Measurements from ENCODE around the gene CCDC33.

Gene CCDC33

DNA sequence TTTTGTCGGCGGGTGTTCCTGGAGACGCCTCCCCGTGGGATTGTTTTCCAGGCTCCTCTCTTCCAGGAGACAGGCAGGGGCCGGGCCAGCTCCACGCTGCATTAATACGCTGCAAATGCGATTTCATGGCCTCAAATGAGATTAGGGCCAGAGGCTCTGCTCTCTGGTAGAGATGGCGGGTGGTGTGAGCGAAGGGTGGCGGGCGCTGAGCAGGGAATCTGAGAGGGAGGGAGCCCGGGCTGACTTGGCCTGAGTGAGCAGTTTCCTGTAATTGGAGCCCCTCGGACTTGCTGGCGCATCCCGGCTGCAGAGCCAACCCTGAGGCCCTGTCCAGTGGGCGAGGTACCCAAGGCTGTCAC is 7.4 kb upstream of the CCDC33 start:
- WGBS (ENCODE audit: extremely low coverage, insufficient coverage, low lambda C conversion rate): no CpG with 5 or more reads among the region's 17 CpGs
- Histone ChIP-seq H3K79me2 (ENCODE audit: control insufficient read depth, insufficient read depth, low read length) (no peaks in the 10 kb centered on the region), H3K23ac (ENCODE audit: low read length) (no peak overlapping the region), H3K4ac (ENCODE audit: low read depth, low read length) (no peak overlapping the region), H3K9ac (ENCODE audit: low read length) (no peak overlapping the region), H3K18ac (ENCODE audit: low read length) (no peak overlapping the region), H3K79me1 (ENCODE audit: low read length) (no peaks in the 10 kb centered on the region), H4K8ac (ENCODE audit: low read depth, low read length) (no peak overlapping the region), H2BK120ac (ENCODE audit: low read depth, low read length) (no peak overlapping the region), H3K4me2 (ENCODE audit: low read length) (no peak overlapping the region), H3K27me3 (ENCODE audit: insufficient read depth, low read length, poor library complexity) (peaks cover 2% of the 10 kb centered on the region), H3K36me3 (ENCODE audit: control insufficient read depth, insufficient read depth, low read length) (no peaks in the 10 kb centered on the region), H3K4me1 (ENCODE audit: control insufficient read depth, low read depth, low read length) (peaks cover 11% of the 10 kb centered on the region), H3K56ac (ENCODE audit: low read length) (no peak overlapping the region), H2BK15ac (replicated peaks; ENCODE audit: low read depth) (no peak overlapping the region), H2BK5ac (ENCODE audit: low read length) (no peak overlapping the region), H3K4me3 (ENCODE audit: low read length) (no peak overlapping the region), H4K5ac (ENCODE audit: low read length) (no peak overlapping the region), H2AK5ac (ENCODE audit: low read length) (no peak overlapping the region), H3K27ac (ENCODE audit: low read depth, low read length) (no peak overlapping the region)
- DNase-seq: peak; percentile 74

DNA sequence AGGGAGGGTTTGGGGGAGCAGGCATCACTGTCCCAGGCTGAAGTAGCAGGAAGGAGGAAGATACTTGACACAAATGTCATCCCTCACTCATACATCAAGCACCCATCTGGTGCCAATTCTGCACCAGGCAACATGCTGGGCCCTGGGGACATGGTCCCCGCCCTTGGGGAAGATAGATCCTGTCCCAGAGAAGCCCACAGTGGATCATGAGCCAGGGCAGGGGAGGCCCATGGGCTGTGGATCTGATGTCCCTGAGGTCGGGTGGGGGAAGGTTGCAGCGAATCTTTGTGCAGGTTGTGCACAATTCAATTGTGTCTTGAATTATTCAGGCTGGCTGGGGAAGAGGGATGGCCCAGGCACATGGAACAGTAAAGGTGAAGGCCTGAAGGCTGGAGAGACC is 6.4 kb upstream of the CCDC33 start:
- no peak overlapping the region for H3K23ac ChIP-seq (ENCODE audit: low read length)
- no peak overlapping the region for H4K8ac ChIP-seq (ENCODE audit: low read depth, low read length)
- no peaks in the 10 kb centered on the region for H3K79me1 ChIP-seq (ENCODE audit: low read length)
- H4K5ac ChIP-seq (ENCODE audit: low read length): no peak overlapping the region
- H3K36me3 ChIP-seq (ENCODE audit: control insufficient read depth, insufficient read depth, low read length): no peaks in the 10 kb centered on the region
- no peaks in the 10 kb centered on the region for H3K27me3 ChIP-seq (ENCODE audit: insufficient read depth, low read length, poor library complexity)
- no peaks in the 10 kb centered on the region for H3K79me2 ChIP-seq (ENCODE audit: control insufficient read depth, insufficient read depth, low read length)
- H3K27ac ChIP-seq (ENCODE audit: low read depth, low read length): no peak overlapping the region
- H3K9ac ChIP-seq (ENCODE audit: low read length): no peak overlapping the region
- H3K56ac ChIP-seq (ENCODE audit: low read length): no peak overlapping the region
- H3K18ac ChIP-seq (ENCODE audit: low read length): no peak overlapping the region
- H2AK5ac ChIP-seq (ENCODE audit: low read length): no peak overlapping the region
- no peak overlapping the region for H3K4me3 ChIP-seq (ENCODE audit: low read length)
- DNase-seq: no peak
- no peak overlapping the region for H2BK5ac ChIP-seq (ENCODE audit: low read length)
- no CpG with 5 or more reads among the region's 3 CpGs for WGBS (ENCODE audit: extremely low coverage, insufficient coverage, low lambda C conversion rate)
- no peak overlapping the region for H2BK15ac ChIP-seq (replicated peaks; ENCODE audit: low read depth)
- no peak overlapping the region for H3K4me2 ChIP-seq (ENCODE audit: low read length)
- H3K4ac ChIP-seq (ENCODE audit: low read depth, low read length): no peak overlapping the region
- H3K4me1 ChIP-seq (ENCODE audit: control insufficient read depth, low read depth, low read length): peaks cover 12% of the 10 kb centered on the region
- no peak overlapping the region for H2BK120ac ChIP-seq (ENCODE audit: low read depth, low read length)

DNA sequence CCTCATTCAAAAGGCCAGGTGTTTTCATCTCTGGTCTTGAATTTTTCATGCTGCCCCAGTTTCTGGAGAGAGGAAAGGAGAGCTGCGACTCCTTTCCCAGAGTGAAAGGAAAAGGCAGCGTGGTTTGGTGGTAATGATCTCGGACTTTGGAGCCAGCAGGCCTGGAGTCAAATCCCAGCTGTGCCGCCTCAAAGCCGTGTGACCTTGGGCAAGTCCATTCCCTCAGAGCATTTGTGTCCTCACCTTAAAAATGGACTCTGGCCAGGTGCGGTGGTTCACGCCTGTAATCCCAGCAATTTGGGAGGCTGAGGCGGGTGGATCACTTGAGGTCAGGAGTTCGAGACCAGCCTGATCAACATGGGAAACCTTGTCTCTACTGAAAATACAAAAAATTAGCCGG is 4.7 kb upstream of the CCDC33 start:
- Histone ChIP-seq H3K4me1 (ENCODE audit: control insufficient read depth, low read depth, low read length) (peaks cover 9% of the 10 kb centered on the region), H3K79me2 (ENCODE audit: control insufficient read depth, insufficient read depth, low read length) (no peaks in the 10 kb centered on the region), H3K23ac (ENCODE audit: low read length) (no peak overlapping the region), H3K27ac (ENCODE audit: low read depth, low read length) (no peak overlapping the region), H3K4me2 (ENCODE audit: low read length) (no peak overlapping the region), H2BK15ac (replicated peaks; ENCODE audit: low read depth) (no peak overlapping the region), H2BK120ac (ENCODE audit: low read depth, low read length) (no peak overlapping the region), H3K4ac (ENCODE audit: low read depth, low read length) (no peak overlapping the region), H3K56ac (ENCODE audit: low read length) (no peak overlapping the region), H4K5ac (ENCODE audit: low read length) (no peak overlapping the region), H2AK5ac (ENCODE audit: low read length) (no peak overlapping the region), H3K4me3 (ENCODE audit: low read length) (no peak overlapping the region), H3K18ac (ENCODE audit: low read length) (no peak overlapping the region), H3K79me1 (ENCODE audit: low read length) (no peaks in the 10 kb centered on the region), H4K8ac (ENCODE audit: low read depth, low read length) (no peak overlapping the region), H2BK5ac (ENCODE audit: low read length) (no peak overlapping the region), H3K27me3 (ENCODE audit: insufficient read depth, low read length, poor library complexity) (no peaks in the 10 kb centered on the region), H3K9ac (ENCODE audit: low read length) (no peak overlapping the region), H3K36me3 (ENCODE audit: control insufficient read depth, insufficient read depth, low read length) (no peaks in the 10 kb centered on the region)
- DNase-seq: no peak
- WGBS (ENCODE audit: extremely low coverage, insufficient coverage, low lambda C conversion rate): no CpG with 5 or more reads among the region's 10 CpGs

DNA sequence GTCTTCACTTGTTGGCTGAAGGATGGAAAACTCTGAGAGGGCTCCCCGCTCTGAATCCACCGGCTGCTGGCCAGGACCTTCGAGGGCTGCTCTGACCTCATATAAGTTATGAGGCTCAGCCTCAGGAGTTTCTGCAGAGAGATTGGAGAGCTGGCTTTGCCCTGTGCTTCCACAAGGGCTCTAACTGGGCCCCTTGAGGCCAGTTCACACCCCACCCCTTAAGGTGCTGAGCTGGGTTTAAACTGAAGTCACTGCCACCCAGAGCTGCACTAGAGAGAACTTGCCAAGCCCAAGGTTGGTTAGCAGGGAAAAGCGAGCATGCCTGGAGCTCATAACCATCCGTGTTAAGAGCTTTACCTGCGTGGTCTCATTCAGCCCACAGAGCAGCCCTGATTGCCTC is 2.8 kb upstream of the CCDC33 start:
- Histone ChIP-seq H3K36me3 (ENCODE audit: control insufficient read depth, insufficient read depth, low read length) (no peaks in the 10 kb centered on the region), H3K4me1 (ENCODE audit: control insufficient read depth, low read depth, low read length) (peaks cover 6% of the 10 kb centered on the region), H3K4me2 (ENCODE audit: low read length) (no peak overlapping the region), H3K4ac (ENCODE audit: low read depth, low read length) (no peak overlapping the region), H3K18ac (ENCODE audit: low read length) (no peak overlapping the region), H3K4me3 (ENCODE audit: low read length) (no peak overlapping the region), H3K9ac (ENCODE audit: low read length) (no peak overlapping the region), H3K23ac (ENCODE audit: low read length) (no peak overlapping the region), H3K79me1 (ENCODE audit: low read length) (no peaks in the 10 kb centered on the region), H3K56ac (ENCODE audit: low read length) (peak overlapping the region; percentile 6), H4K8ac (ENCODE audit: low read depth, low read length) (no peak overlapping the region), H3K27ac (ENCODE audit: low read depth, low read length) (no peak overlapping the region), H2BK120ac (ENCODE audit: low read depth, low read length) (no peak overlapping the region), H2AK5ac (ENCODE audit: low read length) (no peak overlapping the region), H3K79me2 (ENCODE audit: control insufficient read depth, insufficient read depth, low read length) (no peaks in the 10 kb centered on the region), H2BK5ac (ENCODE audit: low read length) (no peak overlapping the region), H4K5ac (ENCODE audit: low read length) (no peak overlapping the region), H3K27me3 (ENCODE audit: insufficient read depth, low read length, poor library complexity) (no peaks in the 10 kb centered on the region), H2BK15ac (replicated peaks; ENCODE audit: low read depth) (no peak overlapping the region)
- WGBS (ENCODE audit: extremely low coverage, insufficient coverage, low lambda C conversion rate): no CpG with 5 or more reads among the region's 6 CpGs
- DNase-seq: no peak

DNA sequence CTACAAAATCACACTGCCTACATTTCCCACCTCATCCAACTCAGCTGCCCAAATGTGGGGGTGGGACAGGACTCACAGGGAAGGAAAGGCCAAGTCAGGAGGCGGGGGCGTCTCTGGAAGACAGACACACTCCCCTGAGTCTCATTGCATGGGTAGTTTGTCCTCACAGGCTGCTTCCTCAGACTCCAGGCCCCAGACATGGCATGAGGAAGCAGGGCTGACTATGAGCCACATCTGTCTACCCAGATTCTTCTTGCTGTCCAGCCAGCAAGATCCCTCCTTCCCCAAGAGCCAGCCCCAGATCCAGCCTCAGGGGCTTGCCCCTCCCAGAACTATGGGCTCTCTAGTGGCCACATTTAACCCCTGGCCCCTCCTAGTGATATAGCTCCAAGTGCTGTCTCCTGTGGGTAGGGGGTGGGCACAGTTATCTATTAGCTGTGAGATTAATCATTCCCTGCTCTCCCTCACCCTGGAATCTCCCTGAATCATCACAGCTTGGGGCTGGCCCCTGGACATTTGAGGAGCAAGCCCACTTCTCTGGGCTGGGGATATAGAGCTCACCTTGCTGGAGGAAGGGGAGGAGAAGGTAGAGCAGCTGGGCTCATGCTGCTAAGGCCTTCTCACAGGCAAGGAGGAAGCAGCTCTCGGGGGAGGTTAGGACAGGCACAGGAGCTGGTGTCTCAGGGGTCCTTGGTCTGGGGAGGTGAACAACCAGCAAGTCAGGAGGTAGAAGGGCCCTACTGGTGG is 2.1 kb upstream of the CCDC33 start:
- no peak overlapping the region for H3K18ac ChIP-seq (ENCODE audit: low read length)

DNA sequence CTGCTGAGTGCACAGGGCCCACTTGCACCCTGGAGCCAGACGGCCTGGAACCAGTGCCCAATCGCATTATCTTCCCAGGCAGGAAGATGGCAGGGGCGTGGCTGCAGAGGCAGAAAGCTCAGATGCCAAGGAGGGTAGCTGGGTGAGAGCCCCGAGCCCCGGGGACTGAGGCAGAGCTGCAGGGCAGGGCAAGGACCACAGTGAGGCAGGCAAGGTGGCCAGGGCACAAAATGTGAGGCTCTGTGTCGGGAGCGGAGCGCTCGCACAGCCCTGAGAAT is 1.6 kb upstream of the CCDC33 start:
- H2BK5ac ChIP-seq (ENCODE audit: low read length): no peak overlapping the region
- H3K4me2 ChIP-seq (ENCODE audit: low read length): no peak overlapping the region
- H3K4me3 ChIP-seq (ENCODE audit: low read length): no peak overlapping the region
- no peak overlapping the region for H4K5ac ChIP-seq (ENCODE audit: low read length)
- no peak overlapping the region for H3K9ac ChIP-seq (ENCODE audit: low read length)
- H3K79me1 ChIP-seq (ENCODE audit: low read length): no peaks in the 10 kb centered on the region
- no peak overlapping the region for H3K27ac ChIP-seq (ENCODE audit: low read depth, low read length)
- H4K8ac ChIP-seq (ENCODE audit: low read depth, low read length): no peak overlapping the region
- no CpG with 5 or more reads among the region's 9 CpGs for WGBS (ENCODE audit: extremely low coverage, insufficient coverage, low lambda C conversion rate)
- H3K79me2 ChIP-seq (ENCODE audit: control insufficient read depth, insufficient read depth, low read length): no peaks in the 10 kb centered on the region
- H3K56ac ChIP-seq (ENCODE audit: low read length): peak overlapping the region; percentile 1
- no peak overlapping the region for H3K4ac ChIP-seq (ENCODE audit: low read depth, low read length)
- H2AK5ac ChIP-seq (ENCODE audit: low read length): no peak overlapping the region
- no peak overlapping the region for H2BK120ac ChIP-seq (ENCODE audit: low read depth, low read length)
- no peaks in the 10 kb centered on the region for H3K36me3 ChIP-seq (ENCODE audit: control insufficient read depth, insufficient read depth, low read length)
- no peak overlapping the region for H3K23ac ChIP-seq (ENCODE audit: low read length)
- H2BK15ac ChIP-seq (replicated peaks; ENCODE audit: low read depth): no peak overlapping the region
- peaks cover 8% of the 10 kb centered on the region for H3K4me1 ChIP-seq (ENCODE audit: control insufficient read depth, low read depth, low read length)
- no peak for DNase-seq
- H3K27me3 ChIP-seq (ENCODE audit: insufficient read depth, low read length, poor library complexity): no peaks in the 10 kb centered on the region
- H3K18ac ChIP-seq (ENCODE audit: low read length): no peak overlapping the region

More for the DNA sequence above, 2.1 kb upstream of the CCDC33 start:
- Histone ChIP-seq H3K79me1 (ENCODE audit: low read length) (no peaks in the 10 kb centered on the region), H3K56ac (ENCODE audit: low read length) (peak overlapping the region; percentile 38), H3K9ac (ENCODE audit: low read length) (no peak overlapping the region), H2BK120ac (ENCODE audit: low read depth, low read length) (no peak overlapping the region), H3K4me3 (ENCODE audit: low read length) (no peak overlapping the region), H3K4me2 (ENCODE audit: low read length) (no peak overlapping the region), H2BK15ac (replicated peaks; ENCODE audit: low read depth) (no peak overlapping the region), H4K8ac (ENCODE audit: low read depth, low read length) (no peak overlapping the region), H2AK5ac (ENCODE audit: low read length) (no peak overlapping the region), H3K27me3 (ENCODE audit: insufficient read depth, low read length, poor library complexity) (no peaks in the 10 kb centered on the region), H4K5ac (ENCODE audit: low read length) (no peak overlapping the region), H3K23ac (ENCODE audit: low read length) (no peak overlapping the region), H3K4me1 (ENCODE audit: control insufficient read depth, low read depth, low read length) (peaks cover 4% of the 10 kb centered on the region), H3K79me2 (ENCODE audit: control insufficient read depth, insufficient read depth, low read length) (no peaks in the 10 kb centered on the region), H3K36me3 (ENCODE audit: control insufficient read depth, insufficient read depth, low read length) (no peaks in the 10 kb centered on the region), H2BK5ac (ENCODE audit: low read length) (no peak overlapping the region), H3K27ac (ENCODE audit: low read depth, low read length) (no peak overlapping the region), H3K4ac (ENCODE audit: low read depth, low read length) (no peak overlapping the region)
- no CpG with 5 or more reads among the region's 3 CpGs for WGBS (ENCODE audit: extremely low coverage, insufficient coverage, low lambda C conversion rate)
- DNase-seq: peak; percentile 48
